Cardiac fibroblast (primary cell): ENCODE results near the gene TMEM143.

Experiments
- DNase-seq, 2 donors: peaks; one replicate each; pipeline versions ENCODE4 v3.0.0 to v3.0.0-alpha.2; 2010; ENCODE audit warnings: low read depth in 2 of 2
- H3K4me3 ChIP-seq, 2 donors: replicated peaks in 1 of 2; 1 replicate in 1 of 2; 2 replicates in 1 of 2; pipeline ENCODE4 v1.5.1; 2011; ENCODE audit warnings: low read depth in 2 of 2, low read length in 2 of 2, mild to moderate bottlenecking in 2 of 2, moderate library complexity in 1 of 2
- CTCF ChIP-seq: IDR thresholded peaks from one replicate; pipeline ENCODE4 v1.5.1; 2011; ENCODE audit warnings: low read depth, mild to moderate bottlenecking, low read length, inconsistent platforms

TMEM143 gene

GRCh38 chr19:48398375-48399235, 34.9 kb upstream of the TMEM143 start:
- peak; percentile 83 to 90 for DNase-seq
- TF ChIP-seq CTCF: no peak
- peak overlapping the region; percentile 52 to 56 for H3K4me3 ChIP-seq

GRCh38 chr19:48398102-48398374, 34.3 kb upstream of the TMEM143 start:
- DNase-seq: no peak
- no peak for TF ChIP-seq CTCF
- H3K4me3 ChIP-seq: peak overlapping the region; percentile 52 to 56

- peak overlapping the region; percentile 52 to 56 for H3K4me3 ChIP-seq
- peak in 1 of 2 donors; percentile 28 for DNase-seq
- TF ChIP-seq CTCF: no peak
These were observed 33.7 kb upstream of the TMEM143 start for GRCh38 chr19:48397263-48398101.

- no peak overlapping the region for H3K4me3 ChIP-seq
- no peak for TF ChIP-seq CTCF
- DNase-seq: no peak
These were observed 33.1 kb upstream of the TMEM143 start for GRCh38 chr19:48396824-48397176.

- no peak for TF ChIP-seq CTCF
- DNase-seq: no peak
- no peak overlapping the region for H3K4me3 ChIP-seq
These were observed 32.5 kb upstream of the TMEM143 start for GRCh38 chr19:48396016-48396823.

- H3K4me3 ChIP-seq: no peak overlapping the region
- no peak for DNase-seq
- TF ChIP-seq CTCF: no peak
These were observed 31.8 kb upstream of the TMEM143 start for GRCh38 chr19:48395499-48395898.
